CD1c-positive myeloid dendritic cell (primary cell): Measurements from ENCODE around the gene FAM50A.
A peak's percentile ranks its signal among the peaks of the same experiment; 100 is the strongest.

ENCODE experiments used
- DNase-seq: peaks from one replicate; pipeline ENCODE4 v3.0.0-alpha.2; 2016; ENCODE audit errors: extremely low spot score

The FAM50A gene

GRCh38 chrX:154412468-154412867 lies 31.5 kb upstream of the FAM50A start:
- DNase-seq = no peak

GRCh38 chrX:154413142-154413541 lies 30.8 kb upstream of the FAM50A start:
- DNase-seq = no peak

- DNase-seq = no peak
Measured at GRCh38 chrX:154417157-154417556, 26.8 kb upstream of the FAM50A start.

GRCh38 chrX:154419189-154419588 lies 24.8 kb upstream of the FAM50A start:
- DNase-seq = no peak

GRCh38 chrX:154419688-154420401 lies 24.1 kb upstream of the FAM50A start:
- no peak for DNase-seq

- no peak for DNase-seq
Measured at GRCh38 chrX:154420402-154420756, 23.6 kb upstream of the FAM50A start.

GRCh38 chrX:154426916-154427770 lies 16.8 kb upstream of the FAM50A start:
- DNase-seq = peak; percentile 48

GRCh38 chrX:154428176-154429171 lies 15.5 kb upstream of the FAM50A start, which contains the start of gene ATP6AP1:
Gene ATP6AP1, plus strand, starts transcription at chrX:154428677. Its CDS starts 16 bp downstream, at chrX:154428693.
- DNase-seq = peak; percentile 93

- peak; percentile 38 for DNase-seq
Measured at GRCh38 chrX:154429711-154430110, 14.2 kb upstream of the FAM50A start.

- DNase-seq = peak; percentile 16
Measured at GRCh38 chrX:154430479-154430878, 13.5 kb upstream of the FAM50A start.

- peak; percentile 63 for DNase-seq
Measured at GRCh38 chrX:154430916-154431315, 13.0 kb upstream of the FAM50A start.

GRCh38 chrX:154431341-154431740 lies 12.6 kb upstream of the FAM50A start:
- peak; percentile 71 for DNase-seq

- DNase-seq = no peak
Measured at GRCh38 chrX:154432210-154432609, 11.7 kb upstream of the FAM50A start.

- no peak for DNase-seq
Measured at GRCh38 chrX:154433605-154434004, 10.3 kb upstream of the FAM50A start.

- DNase-seq = no peak
Measured at GRCh38 chrX:154434394-154435168, 9.4 kb upstream of the FAM50A start.

GRCh38 chrX:154435171-154435733 lies 8.7 kb upstream of the FAM50A start:
- DNase-seq = no peak

GRCh38 chrX:154436374-154436982 lies 7.5 kb upstream of the FAM50A start:
- peak; percentile 48 for DNase-seq

- DNase-seq = peak; percentile 49
Measured at GRCh38 chrX:154436983-154437752, 6.8 kb upstream of the FAM50A start, which contains the start of gene GDI1. Gene GDI1, plus strand, starts transcription at chrX:154437154. Its CDS starts 101 bp downstream, at chrX:154437255.
